Body of pancreas (tissue), 4 donors: Measurements from ENCODE around the gene RAB5B.

Experiments
- CTCF ChIP-seq, 7 experiments: fragments of 450-650 bp in 4 of 7; fragments of 200-600 bp in 3 of 7; sonication (generic) in 3 of 7; IDR thresholded peaks; one replicate each; pipeline ENCODE4 v1.5.1; 2016 to 2019; ENCODE audit warnings: antibody characterized with exemption in 7 of 7
- POLR2A ChIP-seq, 3 donors: fragments of 450-650 bp; IDR thresholded peaks; one replicate each; pipeline ENCODE4 v1.6.1; 2016; ENCODE audit warnings: antibody characterized with exemption in 3 of 3, mild to moderate bottlenecking in 2 of 3

GRCh38 chr12:55972042-55972441, 1.8 kb upstream of the RAB5B start:
- TF ChIP-seq POLR2A (IDR thresholded peaks at IDR 0.05): no peak
- TF ChIP-seq CTCF (IDR thresholded peaks at IDR 0.05): no peak
